Esophagus muscularis mucosa (tissue), 4 donors: ENCODE data around the gene OR13A1.
"Not testable (repeated sequence)": the region's sequence is repeated elsewhere in the genome, so short reads cannot be mapped to it uniquely, and the experiment has no call there.

Source experiments
- CTCF ChIP-seq, 3 experiments: fragments of 200-600 bp in 2 of 3; fragments of 450-650 bp in 1 of 3; sonication (generic) in 2 of 3; IDR thresholded peaks; one replicate each; pipeline ENCODE4 v1.5.1; 2017 to 2019; ENCODE audit warnings: antibody characterized with exemption in 3 of 3, mild to moderate bottlenecking in 2 of 3, moderate library complexity in 1 of 3
- EP300 ChIP-seq: sonication (generic); formaldehyde crosslinking; IDR thresholded peaks from one replicate; pipeline ENCODE4 v1.6.1; 2017; ENCODE audit warnings: antibody characterized with exemption
- POLR2A ChIP-seq: fragments of 450-650 bp; IDR thresholded peaks from one replicate; pipeline ENCODE4 v1.6.1; 2017; ENCODE audit warnings: antibody characterized with exemption, moderate library complexity, mild to moderate bottlenecking, low read depth
- POLR2AphosphoS5 ChIP-seq, 2 donors: sonication (generic); formaldehyde crosslinking; IDR thresholded peaks; one replicate each; pipeline ENCODE4 v1.6.1; 2017; ENCODE audit warnings: antibody characterized with exemption in 2 of 2

- TF ChIP-seq CTCF (IDR thresholded peaks at IDR 0.05); POLR2AphosphoS5 (IDR thresholded peaks at IDR 0.05); EP300; POLR2A: not testable (repeated sequence)
Measured at GRCh38 chr10:45340420-45340819, 25.0 kb upstream of the OR13A1 start.
